Measurements from ENCODE around the gene CACNG5.

- no peak for TF ChIP-seq CTCF (IDR thresholded peaks at IDR 0.05)
- TF ChIP-seq EP300 (IDR thresholded peaks at IDR 0.05): no peak
Measured at GRCh38 chr17:66812571-66812970, 22.3 kb upstream of the CACNG5 start.
